GM23248 (cell line): Measurements from ENCODE around the gene DOK5. TPM values are rescaled to one million over a fixed set of nuclear protein-coding genes. Genes with fewer than 3 reads are reported as not detected.

Source experiments
- DNase-seq: peaks from one replicate; pipeline ENCODE4 v3.0.0-alpha.2; 2015
- H2AFZ ChIP-seq: fragments of 200-600 bp; sonication (generic); 2 replicates; pipeline ENCODE4 v1.6.1; 2016; ENCODE audit warnings: antibody characterized with exemption
- H3F3A ChIP-seq: fragments of 200-600 bp; sonication (generic); 2 replicates; pipeline ENCODE4 v1.6.1; 2016; ENCODE audit warnings: mild to moderate bottlenecking, antibody characterized with exemption, mixed run types; ENCODE audit not compliant: insufficient read depth
- H3K27ac ChIP-seq: fragments of 200-600 bp; sonication (generic); 2 replicates; pipeline ENCODE4 v1.5.1; 2016; ENCODE audit warnings: mild to moderate bottlenecking
- H3K27me3 ChIP-seq: fragments of 200-600 bp; sonication (generic); replicated peaks from 2 replicates; pipeline ENCODE4 v1.6.1; 2016; ENCODE audit warnings: mild to moderate bottlenecking; ENCODE audit not compliant: insufficient read depth
- H3K36me3 ChIP-seq: fragments of 200-600 bp; sonication (generic); 2 replicates; pipeline ENCODE4 v1.6.1; 2016; ENCODE audit warnings: low read depth, mild to moderate bottlenecking
- H3K4me1 ChIP-seq: fragments of 200-600 bp; sonication (generic); 2 replicates; pipeline ENCODE4 v1.6.1; 2016; ENCODE audit warnings: mild to moderate bottlenecking; ENCODE audit not compliant: insufficient read depth
- H3K4me2 ChIP-seq: fragments of 200-600 bp; sonication (generic); one replicate; pipeline ENCODE4 v1.6.1; 2016; ENCODE audit warnings: mild to moderate bottlenecking; ENCODE audit not compliant: unreplicated experiment
- H3K4me3 ChIP-seq: fragments of 200-600 bp; sonication (generic); 2 replicates; pipeline ENCODE4 v1.5.1; 2016; ENCODE audit warnings: mild to moderate bottlenecking
- H3K79me2 ChIP-seq: fragments of 200-600 bp; sonication (generic); 2 replicates; pipeline ENCODE4 v1.6.1; 2016; ENCODE audit warnings: mild to moderate bottlenecking; ENCODE audit not compliant: insufficient read depth
- H3K9ac ChIP-seq: fragments of 200-600 bp; sonication (generic); 2 replicates; pipeline ENCODE4 v1.6.1; 2016; ENCODE audit warnings: mild to moderate bottlenecking
- H3K9me2 ChIP-seq: fragments of 200-600 bp; sonication (generic); 2 replicates; pipeline ENCODE4 v1.6.1; 2016; ENCODE audit warnings: mixed run types, mild to moderate bottlenecking, moderate library complexity; ENCODE audit not compliant: insufficient read depth
- H3K9me3 ChIP-seq: fragments of 200-600 bp; sonication (generic); one replicate; pipeline ENCODE4 v1.6.1; 2017; ENCODE audit warnings: low read depth
- H4K20me1 ChIP-seq: fragments of 200-600 bp; sonication (generic); 2 replicates; pipeline ENCODE4 v1.6.0; 2016; ENCODE audit not compliant: insufficient read depth
- EZH2 ChIP-seq: fragments of 200-600 bp; sonication (generic); IDR thresholded peaks from 2 replicates; pipeline ENCODE4 v1.6.1; 2018; ENCODE audit warnings: antibody characterized with exemption, mild to moderate bottlenecking; ENCODE audit not compliant: insufficient read depth, poor library complexity, severe bottlenecking
- EZH2phosphoT487 ChIP-seq: fragments of 200-600 bp; sonication (generic); IDR thresholded peaks from 2 replicates; pipeline ENCODE4 v1.6.1; 2018; ENCODE audit warnings: antibody characterized with exemption, moderate library complexity, mild to moderate bottlenecking, low read depth; ENCODE audit not compliant: insufficient read depth
- WGBS, 2 experiments: methylation state at CpG; one replicate each; pipeline ENCODE4 v1.1.6; 2015 to 2017; ENCODE audit warnings: low lambda C conversion rate in 2 of 2, low coverage in 1 of 2; ENCODE audit errors: missing lambda C conversion rate in 2 of 2; 5-methylcytosine and 5-hydroxymethylcytosine counted together
- in situ Hi-C: fragments of 300-500 bp; cut with MboI; formaldehyde crosslinking; loops from 2 replicates; pipeline ENCODE4 v1.15.0; 2020
- polyA plus RNA-seq: library from polyadenylated mRNA; unstranded; fragments of >200 nt; fragmentation: Nextera tagmentation; extraction: Ambion mirVana; gene quantifications from 2 replicates; pipeline ENCODE4 v1.2.1, GENCODE V29; 2016
- total RNA-seq: library from RNA; depleted of rRNA; stranded (reverse); fragments of >200 nt; shearing (Covaris generic); gene quantifications from 2 replicates; pipeline ENCODE4 v1.2.3, GENCODE V29; 2014; rRNA removed

DOK5 gene
- total RNA-seq (10.8 and 11.8 TPM in 2 replicates), polyA plus RNA-seq (16.0 and 16.1 TPM in 2 replicates)

GRCh38 chr20:54475334-54476168, at the start of gene DOK5:
DOK5 (plus strand) TSS chr20:54475593; CDS start chr20:54475947, 354 bp downstream.
- Histone ChIP-seq H3K9ac (peak within 1 kb of the TSS; percentile 69), H3K27ac (no peak within 1 kb of the TSS), H3K4me1 (peaks cover 10% of the 10 kb centered on the region), H3K79me2 (peaks cover 12% of the 10 kb centered on the region; the same call in 1 of the 2 replicates), H3F3A (peaks cover 37% of the 10 kb centered on the region), H3K4me3 (peak within 1 kb of the TSS; percentile 94), H3K36me3 (no peaks in the 10 kb centered on the region), H3K4me2 (peak within 1 kb of the TSS; percentile 92), H3K9me3 (no peaks in the 10 kb centered on the region), H3K9me2 (no peaks in the 10 kb centered on the region), H4K20me1 (no peaks in the 10 kb centered on the region), H2AFZ (peak within 1 kb of the TSS; percentile 90), H3K27me3 (no peaks in the 10 kb centered on the region)
- in situ Hi-C loops = loop anchor here (10.0 kb wide), 1 partner anchor 169 kb away; no protein-coding TSS in a partner anchor
- TF ChIP-seq EZH2 = no peak
- no peak for TF ChIP-seq EZH2phosphoT487
- DNase-seq = peak; percentile 71
- WGBS, 2 experiments = 1 to 2% methylated on average over 48 to 71 of the region's 71 CpGs

DNA sequence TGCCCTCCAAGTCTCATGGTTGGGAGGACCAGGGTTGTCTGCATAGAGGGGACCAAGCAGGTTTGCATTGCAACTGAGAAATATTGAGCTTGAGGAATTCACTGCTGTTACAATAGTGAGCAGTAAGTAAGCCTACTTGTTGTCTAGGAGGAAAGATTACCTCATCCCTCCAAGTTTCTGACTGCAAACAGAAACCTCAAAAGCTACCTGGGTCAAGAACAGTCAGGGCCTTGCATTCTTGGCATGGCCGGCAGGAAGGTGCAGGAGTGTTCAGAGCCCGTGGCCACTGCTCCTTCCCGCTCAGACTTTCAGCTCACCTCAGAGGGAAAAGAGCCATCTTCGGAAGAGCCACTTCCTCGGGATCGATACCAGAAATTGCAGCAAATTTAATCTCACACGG, 46.0 kb upstream of the DOK5 start:
- Histone ChIP-seq H3K4me3 (no peak overlapping the region), H3K9me3 (no peaks in the 10 kb centered on the region), H3K36me3 (no peaks in the 10 kb centered on the region), H3K79me2 (no peaks in the 10 kb centered on the region), H3K27ac (no peak overlapping the region), H3K27me3 (no peaks in the 10 kb centered on the region), H3K4me1 (no peaks in the 10 kb centered on the region), H2AFZ (no peak overlapping the region), H3F3A (0 out of 2 replicates have a peak, but pooled peaks cover 4% of the 10 kb centered on the region), H3K9me2 (no peaks in the 10 kb centered on the region), H4K20me1 (no peaks in the 10 kb centered on the region), H3K9ac (no peak overlapping the region), H3K4me2 (no peak overlapping the region)
- TF ChIP-seq EZH2phosphoT487 (no peak), EZH2 (no peak)
- DNase-seq = no peak
- in situ Hi-C loops = no loop called here
- 81 to 85% methylated on average over 7 of the region's 7 CpGs for WGBS, 2 experiments

- in situ Hi-C loops = no loop called here
- 54 to 57% methylated on average over 10 of the region's 10 CpGs for WGBS, 2 experiments
- peak; percentile 65 for DNase-seq
- peak overlapping the region; percentile 23; the same call in 1 of the 2 replicates for H2AFZ ChIP-seq
- no peaks in the 10 kb centered on the region for H4K20me1 ChIP-seq
- H3K79me2 ChIP-seq = no peaks in the 10 kb centered on the region
- H3K4me3 ChIP-seq = no peak overlapping the region
- H3K4me1 ChIP-seq = no peaks in the 10 kb centered on the region
- H3F3A ChIP-seq = 0 out of 2 replicates have a peak, but pooled peaks cover 4% of the 10 kb centered on the region
- no peaks in the 10 kb centered on the region for H3K36me3 ChIP-seq
- no peaks in the 10 kb centered on the region for H3K27me3 ChIP-seq
- 0 out of 2 replicates have a peak overlapping the region, but pooled peaks have one; percentile 6 for H3K9ac ChIP-seq
- no peak overlapping the region for H3K4me2 ChIP-seq
- H3K9me3 ChIP-seq = no peaks in the 10 kb centered on the region
- H3K27ac ChIP-seq = 0 out of 2 replicates have a peak overlapping the region, but pooled peaks have one; percentile 1
- H3K9me2 ChIP-seq = no peaks in the 10 kb centered on the region
- TF ChIP-seq EZH2phosphoT487 (no peak), EZH2 (no peak)
Observed at GRCh38 chr20:54431156-54431944, 44.0 kb upstream of the DOK5 start.

GRCh38 chr20:54432966-54433365, 42.4 kb upstream of the DOK5 start:
- no peaks in the 10 kb centered on the region for H3K4me1 ChIP-seq
- in situ Hi-C loops = no loop called here
- no peak overlapping the region for H3K4me3 ChIP-seq
- H3K9ac ChIP-seq = no peak overlapping the region
- 75 to 81% methylated on average over 1 of the region's 1 CpG for whole genome bisulfite sequencing, 2 experiments
- no peak for TF ChIP-seq EZH2phosphoT487
- H3K9me3 ChIP-seq = no peaks in the 10 kb centered on the region
- H2AFZ ChIP-seq = no peak overlapping the region
- H3K36me3 ChIP-seq = no peaks in the 10 kb centered on the region
- no peak overlapping the region for H3K27ac ChIP-seq
- DNase-seq = no peak
- H3K9me2 ChIP-seq = no peaks in the 10 kb centered on the region
- 0 out of 2 replicates have a peak, but pooled peaks cover 4% of the 10 kb centered on the region for H3F3A ChIP-seq
- H3K4me2 ChIP-seq = no peak overlapping the region
- H4K20me1 ChIP-seq = no peaks in the 10 kb centered on the region
- H3K79me2 ChIP-seq = no peaks in the 10 kb centered on the region
- no peaks in the 10 kb centered on the region for H3K27me3 ChIP-seq
